HG02840 (cell line): Measurements from ENCODE around the gene ARHGAP44.

Experiments
- ATAC-seq: cut with Tn5 transposase; IDR thresholded peaks from one replicate; pipeline ENCODE4 v1.9.1; 2021; ENCODE audit warnings: mild to moderate bottlenecking, moderate library complexity, moderate number of reproducible peaks; ENCODE audit not compliant: unreplicated experiment, low FRiP score

ARHGAP44 gene

GRCh38 chr17:12896180-12896785 lies 107.0 kb downstream of the ARHGAP44 start:
- ATAC-seq, result no peak

GRCh38 chr17:12898110-12898509 lies 108.8 kb downstream of the ARHGAP44 start:
- no peak for ATAC-seq

- ATAC-seq, result no peak
These were observed 110.3 kb downstream of the ARHGAP44 start for GRCh38 chr17:12899604-12900003.

- ATAC-seq, result no peak
These were observed 111.2 kb downstream of the ARHGAP44 start for GRCh38 chr17:12900474-12900873.

- no peak for ATAC-seq
These were observed 112.7 kb downstream of the ARHGAP44 start for GRCh38 chr17:12902046-12902445.

- no peak for ATAC-seq
These were observed 118.2 kb downstream of the ARHGAP44 start for GRCh38 chr17:12907477-12907876.

- no peak for ATAC-seq
These were observed 119.7 kb downstream of the ARHGAP44 start for GRCh38 chr17:12909046-12909445.

GRCh38 chr17:12909511-12909910 lies 120.2 kb downstream of the ARHGAP44 start:
- ATAC-seq, result no peak

- ATAC-seq, result no peak
These were observed 121.9 kb downstream of the ARHGAP44 start for GRCh38 chr17:12911239-12911638.

- ATAC-seq, result no peak
These were observed 128.1 kb downstream of the ARHGAP44 start for GRCh38 chr17:12917399-12917798.

- no peak for ATAC-seq
These were observed 128.8 kb downstream of the ARHGAP44 start for GRCh38 chr17:12918142-12918541.

- no peak for ATAC-seq
These were observed 132.8 kb downstream of the ARHGAP44 start for GRCh38 chr17:12922120-12922519.

- ATAC-seq, result no peak
These were observed 135.3 kb downstream of the ARHGAP44 start for GRCh38 chr17:12924614-12925013.

GRCh38 chr17:12927001-12927400 lies 137.7 kb downstream of the ARHGAP44 start:
- no peak for ATAC-seq

- no peak for ATAC-seq
These were observed 138.5 kb downstream of the ARHGAP44 start for GRCh38 chr17:12927541-12928425.

GRCh38 chr17:12928736-12929135 lies 139.4 kb downstream of the ARHGAP44 start:
- ATAC-seq, result no peak

- ATAC-seq, result no peak
These were observed 147.2 kb downstream of the ARHGAP44 start for GRCh38 chr17:12936501-12936900.

- no peak for ATAC-seq
These were observed 151.4 kb downstream of the ARHGAP44 start for GRCh38 chr17:12940699-12941098.

GRCh38 chr17:12947047-12947446 lies 157.7 kb downstream of the ARHGAP44 start:
- ATAC-seq, result no peak

GRCh38 chr17:12952012-12952411 lies 162.7 kb downstream of the ARHGAP44 start:
- ATAC-seq, result no peak

- no peak for ATAC-seq
These were observed 163.9 kb downstream of the ARHGAP44 start for GRCh38 chr17:12953156-12953555.

- no peak for ATAC-seq
These were observed 166.2 kb downstream of the ARHGAP44 start for GRCh38 chr17:12955521-12955920.
